ENCODE measurements around the gene SIM1. TPM values are rescaled to one million over a fixed set of nuclear protein-coding genes. Genes with fewer than 3 reads are reported as not detected.
"Not testable (repeated sequence)": the region's sequence is repeated elsewhere in the genome, so short reads cannot be mapped to it uniquely, and the experiment has no call there.

The SIM1 gene
- total RNA-seq, 1 donor from 2014 or later = not detected

- H3K4me1 Mint-ChIP-seq = no peaks in the 10 kb centered on the region
- TF ChIP-seq CTCF (IDR thresholded peaks at IDR 0.05; ENCODE audit: unreplicated experiment) = no peak
- no peak overlapping the region for H3K27ac Mint-ChIP-seq
- H3K4me3 Mint-ChIP-seq = no peak overlapping the region
- H3K9me3 Mint-ChIP-seq = no peaks in the 10 kb centered on the region
- DNase-seq (ENCODE audit: low spot score in 2 of 2, unreplicated experiment in 2 of 2) = no peak
- H3K36me3 Mint-ChIP-seq = no peaks in the 10 kb centered on the region
- peaks cover 2% of the 10 kb centered on the region for H3K27me3 Mint-ChIP-seq (ENCODE audit: low read depth)
Measured at GRCh38 chr6:100372326-100373091, 92.2 kb downstream of the SIM1 start.

- Mint-ChIP-seq H3K4me1 (no peaks in the 10 kb centered on the region), H3K36me3 (no peaks in the 10 kb centered on the region), H3K4me3 (no peak overlapping the region), H3K9me3 (no peaks in the 10 kb centered on the region), H3K27ac (no peak overlapping the region), H3K27me3 (ENCODE audit: low read depth) (peaks cover 2% of the 10 kb centered on the region)
- DNase-seq (ENCODE audit: low spot score in 2 of 2, unreplicated experiment in 2 of 2) = no peak
- no peak for TF ChIP-seq CTCF (IDR thresholded peaks at IDR 0.05; ENCODE audit: unreplicated experiment)
Measured at GRCh38 chr6:100371591-100371990, 93.1 kb downstream of the SIM1 start.

- TF ChIP-seq CTCF (IDR thresholded peaks at IDR 0.05; ENCODE audit: unreplicated experiment) = no peak
- peaks cover 2% of the 10 kb centered on the region for H3K27me3 Mint-ChIP-seq (ENCODE audit: low read depth)
- no peaks in the 10 kb centered on the region for H3K36me3 Mint-ChIP-seq
- no peak overlapping the region for H3K4me3 Mint-ChIP-seq
- no peaks in the 10 kb centered on the region for H3K4me1 Mint-ChIP-seq
- H3K27ac Mint-ChIP-seq = no peak overlapping the region
- H3K9me3 Mint-ChIP-seq = no peaks in the 10 kb centered on the region
- no peak for DNase-seq (ENCODE audit: low spot score in 2 of 2, unreplicated experiment in 2 of 2)
Measured at GRCh38 chr6:100370265-100370664, 94.5 kb downstream of the SIM1 start.

GRCh38 chr6:100366419-100366818 is 98.3 kb downstream of the SIM1 start:
- Mint-ChIP-seq H3K9me3 (no peaks in the 10 kb centered on the region), H3K4me3 (no peak overlapping the region), H3K4me1 (no peaks in the 10 kb centered on the region), H3K27me3 (ENCODE audit: low read depth) (no peaks in the 10 kb centered on the region), H3K27ac (no peak overlapping the region), H3K36me3 (no peaks in the 10 kb centered on the region)
- no peak for DNase-seq (ENCODE audit: low spot score in 2 of 2, unreplicated experiment in 2 of 2)
- no peak for TF ChIP-seq CTCF (IDR thresholded peaks at IDR 0.05; ENCODE audit: unreplicated experiment)

GRCh38 chr6:100363651-100364050 is 101.1 kb downstream of the SIM1 start:
- Mint-ChIP-seq H3K4me1 (no peaks in the 10 kb centered on the region), H3K4me3 (no peak overlapping the region), H3K27ac (no peak overlapping the region), H3K36me3 (no peaks in the 10 kb centered on the region), H3K9me3 (no peaks in the 10 kb centered on the region), H3K27me3 (ENCODE audit: low read depth) (no peaks in the 10 kb centered on the region)
- no peak for DNase-seq (ENCODE audit: low spot score in 2 of 2, unreplicated experiment in 2 of 2)
- TF ChIP-seq CTCF (IDR thresholded peaks at IDR 0.05; ENCODE audit: unreplicated experiment) = no peak

- not testable (repeated sequence) for H3K27me3 Mint-ChIP-seq (ENCODE audit: low read depth); DNase-seq (ENCODE audit: low spot score in 2 of 2, unreplicated experiment in 2 of 2); H3K36me3 Mint-ChIP-seq; H3K9me3 Mint-ChIP-seq; H3K4me1 Mint-ChIP-seq; H3K4me3 Mint-ChIP-seq; H3K27ac Mint-ChIP-seq
Measured at GRCh38 chr6:100354736-100355641, 109.7 kb downstream of the SIM1 start.
